DOHH2 (cell line): ENCODE results near the gene CCNF.

Source experiments
- H3F3A ChIP-seq: fragments of 200-600 bp; sonication (generic), shearing (Covaris generic); 2 replicates; pipeline ENCODE4 v1.6.0; 2016; ENCODE audit warnings: antibody characterized with exemption, mild to moderate bottlenecking; ENCODE audit not compliant: control insufficient read depth, insufficient read depth
- H3K27ac ChIP-seq: fragments of 200-600 bp; sonication (generic); 2 replicates; pipeline ENCODE4 v1.5.1; 2014; ENCODE audit warnings: low read depth, mild to moderate bottlenecking, low read length, moderate library complexity
- H3K27me3 ChIP-seq: fragments of 200-600 bp; sonication (generic); 2 replicates; pipeline ENCODE4 v1.6.1; 2014; ENCODE audit warnings: mild to moderate bottlenecking, low read length, mixed read lengths; ENCODE audit not compliant: control insufficient read depth
- H3K36me3 ChIP-seq: fragments of 200-600 bp; sonication (generic); 2 replicates; pipeline ENCODE4 v1.6.1; 2014; ENCODE audit warnings: mild to moderate bottlenecking, low read length, moderate library complexity, mixed read lengths; ENCODE audit not compliant: control insufficient read depth
- H3K4me1 ChIP-seq: fragments of 200-600 bp; sonication (generic); 2 replicates; pipeline ENCODE4 v1.6.1; 2014; ENCODE audit warnings: mild to moderate bottlenecking, low read length, mixed read lengths; ENCODE audit not compliant: control insufficient read depth
- H3K4me2 ChIP-seq: fragments of 200-600 bp; sonication (generic); 2 replicates; pipeline ENCODE4 v1.6.0; 2014; ENCODE audit warnings: mild to moderate bottlenecking, low read length, moderate library complexity
- H3K4me3 ChIP-seq: fragments of 200-600 bp; sonication (generic); 2 replicates; pipeline ENCODE4 v1.5.1; 2014; ENCODE audit warnings: mild to moderate bottlenecking, low read length, mixed read lengths
- H3K79me2 ChIP-seq: fragments of 200-600 bp; sonication (generic); 2 replicates; pipeline ENCODE4 v1.6.1; 2014; ENCODE audit warnings: mild to moderate bottlenecking, low read length, mixed read lengths; ENCODE audit not compliant: control insufficient read depth
- H3K9me2 ChIP-seq: fragments of 200-600 bp; sonication (generic); replicated peaks from 2 replicates; pipeline ENCODE4 v1.6.1; 2014; ENCODE audit warnings: mild to moderate bottlenecking, low read length, mixed read lengths; ENCODE audit not compliant: control insufficient read depth
- H3K9me3 ChIP-seq: fragments of 200-600 bp; sonication (generic); 2 replicates; pipeline ENCODE4 v1.6.1; 2014; ENCODE audit warnings: antibody characterized with exemption, low read length, mixed read lengths; ENCODE audit not compliant: control insufficient read depth, insufficient read depth
- H4K20me1 ChIP-seq: fragments of 200-600 bp; sonication (generic); 2 replicates; pipeline ENCODE4 v1.6.0; 2014; ENCODE audit warnings: low read depth, mild to moderate bottlenecking, antibody characterized with exemption, low read length, moderate library complexity; ENCODE audit not compliant: control insufficient read depth, insufficient read depth
- CTCF ChIP-seq: fragments of 200-600 bp; sonication (generic); IDR thresholded peaks from one replicate; pipeline ENCODE4 v1.5.1; 2014; ENCODE audit warnings: antibody characterized with exemption, mild to moderate bottlenecking, low read depth, low read length; ENCODE audit not compliant: poor library complexity, severe bottlenecking
- EZH2phosphoT487 ChIP-seq: fragments of 200-600 bp; sonication (generic); IDR thresholded peaks from 2 replicates; pipeline ENCODE4 v1.6.1; 2017; ENCODE audit warnings: borderline replicate concordance, mild to moderate bottlenecking, antibody characterized with exemption, low read length, moderate library complexity, mixed read lengths

CCNF gene

GRCh38 chr16:2496223-2497115, 67.2 kb downstream of the CCNF start:
- Histone ChIP-seq H3K27me3 (no peaks in the 10 kb centered on the region), H3K9me3 (no peaks in the 10 kb centered on the region), H3K79me2 (peaks cover 12% of the 10 kb centered on the region), H3K27ac (no peak overlapping the region), H4K20me1 (0 out of 2 replicates have a peak, but pooled peaks cover 7% of the 10 kb centered on the region), H3K4me2 (no peak overlapping the region), H3K4me1 (peaks cover 8% of the 10 kb centered on the region), H3F3A (no peaks in the 10 kb centered on the region), H3K4me3 (no peak overlapping the region), H3K36me3 (peaks cover 34% of the 10 kb centered on the region), H3K9me2 (no peaks in the 10 kb centered on the region)
- TF ChIP-seq CTCF = no peak
- no peak for TF ChIP-seq EZH2phosphoT487

GRCh38 chr16:2497116-2497630, 67.9 kb downstream of the CCNF start:
- peaks cover 38% of the 10 kb centered on the region for H3K36me3 ChIP-seq
- peaks cover 14% of the 10 kb centered on the region for H3K79me2 ChIP-seq
- no peaks in the 10 kb centered on the region for H3K27me3 ChIP-seq
- TF ChIP-seq CTCF = no peak
- no peak overlapping the region for H3K27ac ChIP-seq
- H3K9me2 ChIP-seq = no peaks in the 10 kb centered on the region
- no peak overlapping the region for H3K4me2 ChIP-seq
- H3K4me3 ChIP-seq = no peak overlapping the region
- H3F3A ChIP-seq = no peaks in the 10 kb centered on the region
- H3K9me3 ChIP-seq = no peaks in the 10 kb centered on the region
- H3K4me1 ChIP-seq = peaks cover 15% of the 10 kb centered on the region
- H4K20me1 ChIP-seq = 0 out of 2 replicates have a peak, but pooled peaks cover 7% of the 10 kb centered on the region

- H4K20me1 ChIP-seq = 0 out of 2 replicates have a peak, but pooled peaks cover 7% of the 10 kb centered on the region
- H3K4me1 ChIP-seq = peaks cover 22% of the 10 kb centered on the region
- H3F3A ChIP-seq = no peaks in the 10 kb centered on the region
- H3K9me3 ChIP-seq = no peaks in the 10 kb centered on the region
- H3K36me3 ChIP-seq = peaks cover 43% of the 10 kb centered on the region
- no peaks in the 10 kb centered on the region for H3K9me2 ChIP-seq
- H3K27me3 ChIP-seq = no peaks in the 10 kb centered on the region
- H3K4me2 ChIP-seq = no peak overlapping the region
- TF ChIP-seq CTCF (no peak), EZH2phosphoT487 (no peak)
- H3K27ac ChIP-seq = no peak overlapping the region
- peaks cover 17% of the 10 kb centered on the region for H3K79me2 ChIP-seq
- no peak overlapping the region for H3K4me3 ChIP-seq
Measured at GRCh38 chr16:2497695-2498484, 68.6 kb downstream of the CCNF start.
